Astrocyte (in vitro differentiated cells and primary cell): ENCODE data around the gene MALT1. TPM values are rescaled to one million over a fixed set of nuclear protein-coding genes. Genes with fewer than 3 reads are reported as not detected.

Experiments used
- DNase-seq: peaks from one replicate; pipeline ENCODE4 v3.0.0-alpha.2; 2010; ENCODE audit warnings: low read depth
- FAIRE-seq: peaks from 2 replicates; lab custom pipeline; 2011; peaks lifted over from hg19 to GRCh38; lab: Jason Lieb, UNC
- H2AFZ ChIP-seq: 2 replicates; pipeline ENCODE4 v1.6.0; 2012; ENCODE audit warnings: low read depth, low read length, inconsistent platforms
- H3K27ac ChIP-seq: 2 replicates; pipeline ENCODE4 v1.5.1; 2011; ENCODE audit warnings: low read depth, low read length, inconsistent platforms
- H3K27me3 ChIP-seq: 2 replicates; pipeline ENCODE4 v1.6.0; 2011; ENCODE audit warnings: low read length, inconsistent platforms; ENCODE audit not compliant: insufficient read depth
- H3K36me3 ChIP-seq: 2 replicates; pipeline ENCODE4 v1.5.1; 2011; ENCODE audit warnings: low read length, inconsistent platforms; ENCODE audit not compliant: insufficient read depth
- H3K4me1 ChIP-seq: 2 replicates; pipeline ENCODE4 v1.5.1; 2011; ENCODE audit warnings: low read length, inconsistent platforms; ENCODE audit not compliant: insufficient read depth
- H3K4me2 ChIP-seq: 2 replicates; pipeline ENCODE4 v1.6.0; 2012; ENCODE audit warnings: low read length, inconsistent platforms
- H3K4me3 ChIP-seq: 2 replicates; pipeline ENCODE4 v1.5.1; 2011; ENCODE audit warnings: low read depth, mild to moderate bottlenecking, low read length, inconsistent platforms; ENCODE audit not compliant: insufficient read depth
- H3K79me2 ChIP-seq: 2 replicates; pipeline ENCODE4 v1.6.0; 2012; ENCODE audit warnings: mild to moderate bottlenecking, low read length, inconsistent platforms; ENCODE audit not compliant: insufficient read depth
- H3K9ac ChIP-seq: 2 replicates; pipeline ENCODE4 v1.6.0; 2012; ENCODE audit warnings: mild to moderate bottlenecking, low read length, inconsistent platforms
- H3K9me3 ChIP-seq: 2 replicates; pipeline ENCODE4 v1.5.1; 2012; ENCODE audit warnings: low read depth, mild to moderate bottlenecking, low read length, inconsistent platforms; ENCODE audit not compliant: insufficient read depth
- H4K20me1 ChIP-seq: 2 replicates; pipeline ENCODE4 v1.6.0; 2012; ENCODE audit warnings: low read length, inconsistent platforms; ENCODE audit not compliant: insufficient read depth
- H3K27ac Mint-ChIP-seq: one replicate; pipeline ENCODE4 v1.8.0; 2021; ENCODE audit warnings: mild to moderate bottlenecking, mixed read lengths; ENCODE audit not compliant: unreplicated experiment
- H3K27me3 Mint-ChIP-seq: one replicate; pipeline ENCODE4 v1.8.0; 2021; ENCODE audit warnings: low read depth, mixed read lengths; ENCODE audit not compliant: unreplicated experiment
- H3K36me3 Mint-ChIP-seq: one replicate; pipeline ENCODE4 v1.8.0; 2021; ENCODE audit warnings: low read depth, mixed read lengths; ENCODE audit not compliant: unreplicated experiment
- H3K4me1 Mint-ChIP-seq: one replicate; pipeline ENCODE4 v1.8.0; 2021; ENCODE audit warnings: low read depth, mixed read lengths; ENCODE audit not compliant: unreplicated experiment
- H3K4me3 Mint-ChIP-seq: one replicate; pipeline ENCODE4 v1.8.0; 2021; ENCODE audit warnings: mild to moderate bottlenecking, moderate library complexity, mixed read lengths; ENCODE audit not compliant: unreplicated experiment
- H3K9me3 Mint-ChIP-seq: one replicate; pipeline ENCODE4 v1.8.0; 2021; ENCODE audit warnings: mild to moderate bottlenecking, mixed read lengths; ENCODE audit not compliant: unreplicated experiment
- EZH2 ChIP-seq: IDR thresholded peaks from 2 replicates; pipeline ENCODE4 v1.6.1; 2012; ENCODE audit warnings: mild to moderate bottlenecking, low read length, inconsistent platforms; ENCODE audit not compliant: insufficient read depth
- total RNA-seq: library from RNA; stranded (reverse); gene quantifications from 2 replicates; pipeline ENCODE4 v1.2.1, GENCODE V29; 2021
- TF ChIP-seq, protein P1 (sequence below): IDR thresholded peaks from 2 replicates; pipeline ENCODE4 v1.5.1; 2011; ENCODE audit warnings: low read depth, mild to moderate bottlenecking, inconsistent platforms, low read length, moderate library complexity; ENCODE audit not compliant: insufficient read depth

Gene MALT1
- total RNA-seq, 1 donor from 2014 or later, result 40.3 TPM

DNA sequence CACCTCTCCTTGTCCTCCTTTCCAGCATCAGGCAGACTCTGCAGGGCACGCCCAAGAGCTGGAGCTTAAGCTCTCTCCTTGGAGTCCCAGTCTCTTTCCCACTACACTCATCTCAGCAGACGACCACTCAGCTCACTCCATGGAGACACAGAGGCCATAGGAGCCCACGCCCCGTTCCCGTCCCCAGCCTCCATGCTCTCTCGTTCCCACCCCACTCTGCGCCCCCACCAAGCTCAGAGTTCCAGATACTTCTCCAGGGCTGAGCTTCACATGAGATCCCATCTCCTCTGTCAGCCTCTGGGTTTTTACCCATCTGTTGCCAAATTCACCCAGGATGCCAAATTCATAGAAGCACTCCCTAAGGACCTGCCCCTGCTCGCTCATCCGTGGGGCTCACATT, 87.3 kb downstream of the MALT1 start:
- Mint-ChIP-seq H3K4me3 (no peak overlapping the region), H3K27ac (no peak overlapping the region), H3K27me3 (no peaks in the 10 kb centered on the region), H3K9me3 (no peaks in the 10 kb centered on the region), H3K36me3 (peaks cover 3% of the 10 kb centered on the region), H3K4me1 (peaks cover 9% of the 10 kb centered on the region)
- H3K4me3 ChIP-seq, result no peak overlapping the region
- H3K79me2 ChIP-seq, result no peaks in the 10 kb centered on the region
- no peak overlapping the region for H3K9ac ChIP-seq
- H3K27me3 ChIP-seq, result peaks cover 3% of the 10 kb centered on the region
- TF ChIP-seq, protein P1, sequence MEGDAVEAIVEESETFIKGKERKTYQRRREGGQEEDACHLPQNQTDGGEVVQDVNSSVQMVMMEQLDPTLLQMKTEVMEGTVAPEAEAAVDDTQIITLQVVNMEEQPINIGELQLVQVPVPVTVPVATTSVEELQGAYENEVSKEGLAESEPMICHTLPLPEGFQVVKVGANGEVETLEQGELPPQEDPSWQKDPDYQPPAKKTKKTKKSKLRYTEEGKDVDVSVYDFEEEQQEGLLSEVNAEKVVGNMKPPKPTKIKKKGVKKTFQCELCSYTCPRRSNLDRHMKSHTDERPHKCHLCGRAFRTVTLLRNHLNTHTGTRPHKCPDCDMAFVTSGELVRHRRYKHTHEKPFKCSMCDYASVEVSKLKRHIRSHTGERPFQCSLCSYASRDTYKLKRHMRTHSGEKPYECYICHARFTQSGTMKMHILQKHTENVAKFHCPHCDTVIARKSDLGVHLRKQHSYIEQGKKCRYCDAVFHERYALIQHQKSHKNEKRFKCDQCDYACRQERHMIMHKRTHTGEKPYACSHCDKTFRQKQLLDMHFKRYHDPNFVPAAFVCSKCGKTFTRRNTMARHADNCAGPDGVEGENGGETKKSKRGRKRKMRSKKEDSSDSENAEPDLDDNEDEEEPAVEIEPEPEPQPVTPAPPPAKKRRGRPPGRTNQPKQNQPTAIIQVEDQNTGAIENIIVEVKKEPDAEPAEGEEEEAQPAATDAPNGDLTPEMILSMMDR, result no peak
- no peak for TF ChIP-seq EZH2
- no peak overlapping the region for H3K27ac ChIP-seq
- H3K9me3 ChIP-seq, result no peaks in the 10 kb centered on the region
- no peaks in the 10 kb centered on the region for H3K4me1 ChIP-seq
- FAIRE-seq (no peak), DNase-seq (no peak)
- no peak overlapping the region for H3K4me2 ChIP-seq
- H4K20me1 ChIP-seq, result no peaks in the 10 kb centered on the region
- H2AFZ ChIP-seq, result no peak overlapping the region
- no peaks in the 10 kb centered on the region for H3K36me3 ChIP-seq

DNA sequence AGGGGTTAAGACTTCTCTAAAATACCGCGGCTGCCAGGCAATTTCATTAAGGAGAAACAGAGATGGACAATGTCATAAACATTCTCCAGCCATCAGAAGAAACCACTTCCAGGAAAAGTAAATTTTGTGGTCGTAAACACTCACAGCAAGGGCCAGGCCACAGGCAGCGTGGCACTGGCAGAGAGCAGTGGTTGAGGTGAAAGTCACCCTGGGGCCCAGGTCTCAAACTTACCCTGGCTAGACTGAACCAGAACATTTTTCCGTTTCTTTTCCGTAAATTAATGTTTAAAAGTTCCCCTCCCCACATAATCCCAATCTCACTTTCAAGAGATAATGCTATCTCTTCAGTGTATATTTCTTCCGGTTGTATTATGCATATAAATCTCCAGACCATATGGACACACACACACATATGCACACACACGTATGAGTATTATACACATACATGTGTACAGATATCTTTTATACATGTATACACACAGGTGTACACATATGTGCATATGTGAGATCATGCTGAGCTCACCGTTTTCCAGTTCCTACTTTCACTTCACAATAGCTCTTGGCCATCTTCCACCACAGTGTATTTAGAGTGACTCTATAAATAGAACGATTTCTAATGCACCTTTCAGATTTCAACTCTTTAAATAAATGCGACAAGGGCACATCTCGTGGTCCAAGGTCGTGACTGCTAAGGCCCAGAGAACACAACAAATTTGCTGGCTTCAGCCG, 90.1 kb downstream of the MALT1 start:
- H3K9me3 Mint-ChIP-seq, result no peaks in the 10 kb centered on the region
- H3K4me1 ChIP-seq, result no peaks in the 10 kb centered on the region
- no peak overlapping the region for H3K4me3 Mint-ChIP-seq
- no peaks in the 10 kb centered on the region for H3K36me3 ChIP-seq
- no peak overlapping the region for H3K27ac ChIP-seq
- no peak for DNase-seq
- TF ChIP-seq EZH2, result no peak
- TF ChIP-seq, protein P1, result no peak
- no peaks in the 10 kb centered on the region for H3K9me3 ChIP-seq
- H3K79me2 ChIP-seq, result no peaks in the 10 kb centered on the region
- peaks cover 9% of the 10 kb centered on the region for H3K27me3 Mint-ChIP-seq
- H3K4me1 Mint-ChIP-seq, result peaks cover 11% of the 10 kb centered on the region
- no peak overlapping the region for H3K9ac ChIP-seq
- H3K4me2 ChIP-seq, result no peak overlapping the region
- H3K27me3 ChIP-seq, result peaks cover 15% of the 10 kb centered on the region
- no peak overlapping the region for H2AFZ ChIP-seq
- no peak overlapping the region for H3K27ac Mint-ChIP-seq
- no peaks in the 10 kb centered on the region for H3K36me3 Mint-ChIP-seq
- no peak overlapping the region for H3K4me3 ChIP-seq
- FAIRE-seq, result no peak
- H4K20me1 ChIP-seq, result no peaks in the 10 kb centered on the region

DNA sequence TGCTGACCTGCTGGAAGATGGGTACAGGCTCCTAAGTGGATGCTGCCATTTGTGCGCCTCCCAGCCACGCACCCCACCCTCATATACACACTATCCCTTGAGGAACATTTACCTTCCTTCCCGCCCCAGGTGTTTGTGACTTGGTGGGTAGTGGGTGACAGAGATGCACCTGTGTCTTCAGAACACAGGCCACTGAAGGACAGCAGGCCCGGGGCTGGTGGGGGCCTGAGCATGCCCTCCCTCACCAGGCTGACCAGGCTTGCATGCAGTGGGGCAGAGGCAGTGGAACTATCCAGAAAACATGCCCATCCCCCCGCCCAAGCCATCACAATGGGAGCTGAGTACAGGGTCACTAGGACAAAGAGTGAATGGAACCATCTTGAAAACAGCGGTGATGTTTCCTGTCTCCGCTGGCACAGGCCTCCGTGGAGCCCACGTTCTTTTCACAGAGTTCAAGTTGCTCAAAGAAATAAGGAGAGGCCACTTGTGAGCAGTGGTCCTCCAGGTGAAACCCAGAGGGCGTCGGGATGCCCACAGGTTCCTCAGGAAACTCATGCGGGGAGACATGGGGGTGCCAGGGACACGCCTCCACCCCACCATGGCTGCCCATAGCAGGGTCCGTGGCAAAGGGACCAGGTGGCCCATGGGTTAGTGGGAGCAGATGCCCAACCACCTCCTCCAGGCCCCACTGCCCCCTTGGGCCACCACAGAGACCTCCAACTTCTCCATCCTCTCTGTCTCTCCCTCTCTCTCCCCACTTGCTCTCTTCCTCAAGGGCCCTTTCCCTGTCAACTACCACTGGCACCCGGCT, 90.9 kb downstream of the MALT1 start:
- Histone ChIP-seq H2AFZ (no peak overlapping the region), H3K4me1 (no peaks in the 10 kb centered on the region), H4K20me1 (no peaks in the 10 kb centered on the region), H3K27me3 (peaks cover 17% of the 10 kb centered on the region), H3K9me3 (no peaks in the 10 kb centered on the region), H3K79me2 (no peaks in the 10 kb centered on the region), H3K27ac (no peak overlapping the region), H3K4me2 (no peak overlapping the region), H3K4me3 (no peak overlapping the region), H3K36me3 (no peaks in the 10 kb centered on the region), H3K9ac (no peak overlapping the region)
- Mint-ChIP-seq H3K36me3 (no peaks in the 10 kb centered on the region), H3K27me3 (peaks cover 13% of the 10 kb centered on the region), H3K4me3 (no peak overlapping the region), H3K27ac (no peak overlapping the region), H3K4me1 (peaks cover 11% of the 10 kb centered on the region), H3K9me3 (no peaks in the 10 kb centered on the region)
- TF ChIP-seq, protein P1, result no peak
- TF ChIP-seq EZH2, result no peak
- no peak for DNase-seq
- no peak for FAIRE-seq
